Endothelial cell of umbilical vein (primary cell): ENCODE measurements around the gene FAM174B. TPM values are rescaled to one million over a fixed set of nuclear protein-coding genes. Genes with fewer than 3 reads are reported as not detected.

Experiments
- BruUV-seq: library from RNA; stranded (reverse); fragments of 400-500 nt; replicated peaks from 2 replicates; lab custom pipeline; 2021; lab: Mats Ljungman, UMichigan
- CTCF ChIA-PET: fragments of 300-600, 350-600 bp; sonication (Branson Sonifier 250); formaldehyde crosslinking; loops from one replicate; lab custom pipeline; 2021; ENCODE audit warnings: antibody characterized with exemption, inconsistent platforms; lab: Charles Lee
- POLR2A ChIA-PET: fragments of 300-600, 350-600 bp; sonication (Branson Sonifier 250); formaldehyde crosslinking; loops from one replicate; lab custom pipeline; 2021; ENCODE audit warnings: antibody characterized with exemption, inconsistent platforms; lab: Charles Lee
- DNase-seq: peaks from one replicate; pipeline ENCODE4 v3.0.0-alpha.2; 2011; ENCODE audit warnings: low read depth, low spot score
- FAIRE-seq: peaks from 2 replicates; lab custom pipeline; 2011; peaks lifted over from hg19 to GRCh38; lab: Jason Lieb, UNC
- H2AFZ ChIP-seq: 2 replicates; pipeline ENCODE4 v1.6.0; 2012; ENCODE audit warnings: low read depth, low read length, control low read depth, inconsistent platforms
- H3K27ac ChIP-seq: 2 replicates; pipeline ENCODE4 v1.5.1; 2011; ENCODE audit warnings: low read depth, mild to moderate bottlenecking, control low read depth, low read length, moderate library complexity; ENCODE audit not compliant: insufficient read depth
- H3K27me3 ChIP-seq, 2 experiments: 2 replicates each; pipeline versions ENCODE4 v1.6.0 to v1.6.1; 2011; ENCODE audit warnings: low read length in 2 of 2, mixed read lengths in 1 of 2; ENCODE audit not compliant: control insufficient read depth in 2 of 2, insufficient read depth in 2 of 2
- H3K36me3 ChIP-seq, 2 experiments: 2 replicates in 1 of 2; 3 replicates in 1 of 2; pipeline ENCODE4 v1.5.1; 2011; ENCODE audit warnings: low read length in 2 of 2, mild to moderate bottlenecking in 1 of 2, moderate library complexity in 1 of 2; ENCODE audit not compliant: control insufficient read depth in 2 of 2, insufficient read depth in 2 of 2; ENCODE audit errors: extremely low read depth in 1 of 2
- H3K4me1 ChIP-seq: 3 replicates; pipeline ENCODE4 v1.5.1; 2011; ENCODE audit warnings: mild to moderate bottlenecking, low read length; ENCODE audit not compliant: control insufficient read depth, insufficient read depth; ENCODE audit errors: extremely low read depth
- H3K4me2 ChIP-seq: 2 replicates; pipeline ENCODE4 v1.6.1; 2011; ENCODE audit warnings: low read length, control low read depth, mixed read lengths; ENCODE audit not compliant: insufficient read depth
- H3K4me3 ChIP-seq, 3 experiments: fragments of 200-600 bp in 1 of 3; sonication (generic), shearing (Covaris generic) in 1 of 3; replicated peaks in 1 of 3; 2 replicates each; pipeline ENCODE4 v1.5.1; 2011 to 2016; ENCODE audit warnings: control low read depth in 3 of 3, low read length in 3 of 3, mild to moderate bottlenecking in 2 of 3, inconsistent platforms in 1 of 3, low read depth in 1 of 3, moderate library complexity in 1 of 3; ENCODE audit not compliant: insufficient read depth in 1 of 3
- H3K79me2 ChIP-seq: 2 replicates; pipeline ENCODE4 v1.6.0; 2012; ENCODE audit warnings: low read length, inconsistent platforms; ENCODE audit not compliant: control insufficient read depth, insufficient read depth
- H3K9ac ChIP-seq: replicated peaks from 2 replicates; pipeline ENCODE3; 2011; ENCODE audit warnings: low read length, control low read depth; ENCODE audit not compliant: insufficient read depth; ENCODE audit errors: extremely low read depth
- H3K9me1 ChIP-seq: replicated peaks from 3 replicates; pipeline ENCODE4 v1.6.0; 2011; ENCODE audit warnings: mild to moderate bottlenecking, low read length; ENCODE audit not compliant: control insufficient read depth, insufficient read depth; ENCODE audit errors: extremely low read depth
- H3K9me3 ChIP-seq: replicated peaks from 2 replicates; pipeline ENCODE4 v1.5.1; 2012; ENCODE audit warnings: low read length, inconsistent platforms; ENCODE audit not compliant: control insufficient read depth, insufficient read depth
- H4K20me1 ChIP-seq: replicated peaks from 2 replicates; pipeline ENCODE3; 2011; ENCODE audit warnings: mild to moderate bottlenecking, low read length; ENCODE audit not compliant: control insufficient read depth, insufficient read depth; ENCODE audit errors: extremely low read depth
- CTCF ChIP-seq, 2 donors: IDR thresholded peaks; 1 replicate in 1 of 2; 2 replicates in 1 of 2; pipeline ENCODE4 v1.5.1; 2011; ENCODE audit warnings: low read length in 2 of 2, mild to moderate bottlenecking in 2 of 2, moderate library complexity in 2 of 2, control low read depth in 1 of 2, inconsistent platforms in 1 of 2, low read depth in 1 of 2; ENCODE audit not compliant: insufficient read depth in 1 of 2; ENCODE audit errors: extremely low read depth in 1 of 2
- EZH2 ChIP-seq: IDR thresholded peaks from 2 replicates; pipeline ENCODE4 v1.6.1; 2012; ENCODE audit warnings: borderline replicate concordance, low read depth, mild to moderate bottlenecking, moderate library complexity, low read length, inconsistent platforms; ENCODE audit not compliant: severe bottlenecking
- FOS ChIP-seq: IDR thresholded peaks from 2 replicates; pipeline ENCODE4 v1.6.1; 2011; ENCODE audit warnings: mild to moderate bottlenecking, low read length, moderate library complexity, borderline replicate concordance; ENCODE audit not compliant: insufficient read depth
- GATA2 ChIP-seq: IDR thresholded peaks from 2 replicates; pipeline ENCODE4 v1.7.0; 2011; ENCODE audit warnings: low read depth, mild to moderate bottlenecking, moderate library complexity, mixed read lengths, low read length; ENCODE audit not compliant: insufficient read length, insufficient read depth
- JUN ChIP-seq: IDR thresholded peaks from 2 replicates; pipeline ENCODE4 v1.6.1; 2011; ENCODE audit warnings: borderline replicate concordance, low read depth; ENCODE audit not compliant: insufficient read length, insufficient read depth
- MYC ChIP-seq: IDR thresholded peaks from one replicate; pipeline ENCODE4 v1.6.1; 2011; ENCODE audit warnings: mild to moderate bottlenecking, low read depth, low read length
- POLR2A ChIP-seq: IDR thresholded peaks from 2 replicates; pipeline ENCODE4 v1.6.1; 2012; ENCODE audit warnings: low read depth, mild to moderate bottlenecking, control low read depth, low read length
- POLR2AphosphoS5 ChIP-seq: IDR thresholded peaks from 2 replicates; pipeline ENCODE4 v1.6.1; 2012; ENCODE audit warnings: low read depth, mild to moderate bottlenecking, control low read depth, low read length, moderate library complexity; ENCODE audit not compliant: insufficient read depth
- dilution Hi-C: fragments of 300-500 bp; cut with MboI; formaldehyde crosslinking; loops from one replicate; pipeline ENCODE4 v1.15.0; 2019; ENCODE audit warnings: low sequenced_read_pairs; ENCODE audit not compliant: extremely low pct_ligation_motif_present
- intact Hi-C: fragments of 100-400 bp; cut with micrococcal nuclease; formaldehyde crosslinking; loops from one replicate; pipeline ENCODE4 v1.10.0; 2022
- polyA plus RNA-seq, 4 experiments: library from polyadenylated mRNA; depleted of rRNA in 3 of 4; stranded (reverse) in 3 of 4; unstranded in 1 of 4; fragments of >200 nt; gene quantifications; 2 replicates each; pipeline versions ENCODE4 v1.2.1 to v1.2.3, GENCODE V29; 2011 to 2012; ENCODE audit warnings: missing spikeins in 1 of 4
- total RNA-seq: library from RNA; stranded (reverse); gene quantifications from 2 replicates; pipeline ENCODE4 v1.2.3, GENCODE V29; 2021
- TF ChIP-seq, protein P1 (sequence below): IDR thresholded peaks from 2 replicates; pipeline ENCODE4 v1.6.1; 2011; ENCODE audit not compliant: insufficient read depth, insufficient read length

Gene FAM174B
- total and polyA plus RNA-seq, 2 donors (not counting 3 experiments of a cell fraction or from before 2014, with no cell fraction given), result 25.9 to 30.2 TPM

GRCh38 chr15:92651877-92652575, 3.5 kb downstream of the FAM174B start:
- H3K27ac ChIP-seq, result no peak overlapping the region
- peaks cover 0 to 8% of the 10 kb centered on the region in 2 experiments for H3K36me3 ChIP-seq
- no peak for FAIRE-seq
- H3K27me3 ChIP-seq, result no peaks in the 10 kb centered on the region
- H3K79me2 ChIP-seq, result peaks cover 81% of the 10 kb centered on the region
- no peak overlapping the region for H3K4me3 ChIP-seq
- H3K9ac ChIP-seq, result no peak overlapping the region
- no peak for DNase-seq
- H3K4me1 ChIP-seq, result peaks cover 31% of the 10 kb centered on the region
- no peak overlapping the region for H2AFZ ChIP-seq
- CTCF ChIA-PET, result interaction anchor here (1.5 to 4.0 kb wide), 3 partner anchors 35 to 130 kb away, joined by 3 to 39 read pairs (median 4); no protein-coding TSS in a partner anchor
- POLR2A ChIA-PET, result no interaction called here
- no peaks in the 10 kb centered on the region for H3K9me1 ChIP-seq
- H3K4me2 ChIP-seq, result no peak overlapping the region
- TF ChIP-seq MYC (no peak), FOS (no peak), CTCF (IDR thresholded peaks at IDR 0.05; ENCODE audit: extremely low read depth in 1 of 2, insufficient read depth in 1 of 2, low read depth in 1 of 2, low read length in 2 of 2) (no peak), POLR2A (no peak)
- no TSS peak for BruUV-seq
- intact Hi-C loops, result no loop called here
- H4K20me1 ChIP-seq, result no peaks in the 10 kb centered on the region
- dilution Hi-C loops, result no loop called here
- H3K9me3 ChIP-seq, result no peaks in the 10 kb centered on the region

DNA sequence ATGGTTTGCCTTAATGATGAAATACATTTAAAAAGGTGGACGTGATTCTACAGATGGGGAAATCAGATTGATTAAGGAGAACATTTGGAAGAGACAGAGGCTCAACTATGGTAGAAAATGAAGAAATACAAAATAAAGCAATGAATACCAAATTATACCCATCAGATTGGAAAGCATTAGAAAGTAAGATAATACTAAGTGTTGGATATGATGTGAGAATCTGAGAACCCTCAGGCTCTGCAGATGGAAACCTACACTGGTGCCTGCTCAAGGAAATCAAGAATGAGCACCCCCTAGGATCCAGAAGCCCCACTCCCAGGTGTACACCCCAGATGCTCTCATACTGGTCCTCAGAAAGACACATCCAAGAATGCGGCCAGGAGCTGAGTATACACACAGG, 4.6 kb downstream of the FAM174B start:
- FAIRE-seq, result no peak
- POLR2A ChIA-PET, result no interaction called here

More for the DNA sequence above, 4.6 kb downstream of the FAM174B start:
- H3K4me2 ChIP-seq, result no peak overlapping the region
- no peaks in the 10 kb centered on the region for H3K27me3 ChIP-seq
- TF ChIP-seq CTCF (IDR thresholded peaks at IDR 0.05; ENCODE audit: extremely low read depth in 1 of 2, insufficient read depth in 1 of 2, low read depth in 1 of 2, low read length in 2 of 2) (no peak), POLR2AphosphoS5 (no peak), POLR2A (no peak), MYC (no peak), GATA2 (no peak), JUN (no peak), EZH2 (no peak), FOS (no peak)
- TF ChIP-seq, protein P1, sequence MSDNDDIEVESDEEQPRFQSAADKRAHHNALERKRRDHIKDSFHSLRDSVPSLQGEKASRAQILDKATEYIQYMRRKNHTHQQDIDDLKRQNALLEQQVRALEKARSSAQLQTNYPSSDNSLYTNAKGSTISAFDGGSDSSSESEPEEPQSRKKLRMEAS, result no peak
- no peak for DNase-seq
- intact Hi-C loops, result loop anchor here (1.0 kb wide), 1 partner anchor 130 kb away; no protein-coding TSS in a partner anchor
- no peak overlapping the region for H3K9ac ChIP-seq
- H3K36me3 ChIP-seq, result peaks cover 0 to 8% of the 10 kb centered on the region in 2 experiments
- peaks cover 91% of the 10 kb centered on the region for H3K79me2 ChIP-seq
- H3K9me1 ChIP-seq, result no peaks in the 10 kb centered on the region
- BruUV-seq, result no TSS peak
- dilution Hi-C loops, result no loop called here
- H3K4me1 ChIP-seq, result peaks cover 30% of the 10 kb centered on the region
- no peaks in the 10 kb centered on the region for H3K9me3 ChIP-seq
- no peak overlapping the region for H3K27ac ChIP-seq
- H3K4me3 ChIP-seq, result no peak overlapping the region
- H4K20me1 ChIP-seq, result no peaks in the 10 kb centered on the region
- no peak overlapping the region for H2AFZ ChIP-seq
- CTCF ChIA-PET, result interaction anchor here (1.6 to 4.0 kb wide), 2 partner anchors 129 kb away, joined by 4 to 39 read pairs; no protein-coding TSS in a partner anchor
